HCT116 (cell line): Measurements from ENCODE around the gene SNTG2. TPM values are rescaled to one million over a fixed set of nuclear protein-coding genes. Genes with fewer than 3 reads are reported as not detected.

Experiments used
- ATAC-seq: fragments of 200-7000 bp; cut with Tn5 transposase; 2 replicates; pipeline ENCODE4 v1.9.1; 2020; ENCODE audit warnings: mild to moderate bottlenecking, moderate library complexity
- BruUV-seq: library from RNA; stranded (reverse); fragments of 400-500 nt; replicated peaks from 2 replicates; lab custom pipeline; 2021; lab: Mats Ljungman, UMichigan
- CTCF ChIA-PET: fragments of 300-600 bp; sonication (Branson Sonifier 250); formaldehyde crosslinking; loops from one replicate; lab custom pipeline; 2021; ENCODE audit warnings: antibody characterized with exemption; lab: Charles Lee
- POLR2A ChIA-PET: fragments of 300-600, 350-600 bp; sonication (Branson Sonifier 250); formaldehyde crosslinking; loops from one replicate; lab custom pipeline; 2021; ENCODE audit warnings: antibody characterized with exemption; lab: Charles Lee
- RAD21 ChIA-PET, 2 experiments: fragments of 300-600 bp; sonication (Branson Sonifier 250); formaldehyde crosslinking; loops; one replicate each; lab custom pipeline; 2023; ENCODE audit warnings: low total read pairs in 2 of 2; ENCODE audit not compliant: uncharacterized antibody in 2 of 2, unreplicated experiment in 2 of 2, low non-redundant PET in 1 of 2; lab: Charles Lee
- DNase-seq: peaks from one replicate; pipeline ENCODE4 v3.0.0-alpha.2; 2010; ENCODE audit warnings: low read depth, low spot score
- H2AFZ ChIP-seq: fragments of 200-600 bp; shearing (Covaris generic), sonication (generic); 2 replicates; pipeline ENCODE4 v1.6.1; 2017; ENCODE audit warnings: low read depth, mixed run types, mixed read lengths, antibody characterized with exemption, low read length; ENCODE audit not compliant: poor library complexity, severe bottlenecking
- H3K27ac ChIP-seq: 2 replicates; pipeline ENCODE4 v1.5.1; 2012; ENCODE audit warnings: low read depth, low read length
- H3K27me3 ChIP-seq: fragments of 200-600 bp; sonication (generic); 2 replicates; pipeline ENCODE4 v1.6.1; 2016; ENCODE audit warnings: mixed run types, low read length, mixed read lengths; ENCODE audit not compliant: insufficient read depth
- H3K36me3 ChIP-seq, 2 experiments: fragments of 200-500 bp in 1 of 2; fragments of 200-600 bp in 1 of 2; sonication (Bioruptor generic) in 1 of 2; sonication (generic) in 1 of 2; 2 replicates each; pipeline versions ENCODE4 v1.5.1 to v1.6.1; 2014 to 2016; ENCODE audit warnings: low read length in 2 of 2, inconsistent platforms in 1 of 2, mixed read lengths in 1 of 2, mixed run types in 1 of 2; ENCODE audit not compliant: insufficient read depth in 2 of 2, control insufficient read depth in 1 of 2
- H3K4me1 ChIP-seq, 2 experiments: fragments of 200-600 bp in 1 of 2; sonication (generic) in 1 of 2; 2 replicates each; pipeline versions ENCODE4 v1.5.1 to v1.6.1; 2012 to 2017; ENCODE audit warnings: low read length in 2 of 2, inconsistent platforms in 1 of 2, mild to moderate bottlenecking in 1 of 2, mixed read lengths in 1 of 2, mixed run types in 1 of 2, moderate library complexity in 1 of 2; ENCODE audit not compliant: insufficient read depth in 2 of 2, control insufficient read depth in 1 of 2
- H3K4me2 ChIP-seq: fragments of 200-600 bp; sonication (generic); 2 replicates; pipeline ENCODE4 v1.6.1; 2017; ENCODE audit warnings: mixed run types, low read length, mixed read lengths
- H3K4me3 ChIP-seq, 2 experiments: fragments of 200-600 bp in 1 of 2; sonication (generic) in 1 of 2; replicated peaks in 1 of 2; 2 replicates each; pipeline ENCODE4 v1.5.1; 2011 to 2016; ENCODE audit warnings: low read length in 2 of 2, control low read depth in 1 of 2, low read depth in 1 of 2, mild to moderate bottlenecking in 1 of 2, mixed read lengths in 1 of 2, mixed run types in 1 of 2
- H3K79me2 ChIP-seq: fragments of 200-600 bp; sonication (generic); 2 replicates; pipeline ENCODE4 v1.6.1; 2017; ENCODE audit warnings: mild to moderate bottlenecking, mixed run types, low read length, moderate library complexity, mixed read lengths; ENCODE audit not compliant: insufficient read depth
- H3K9ac ChIP-seq: fragments of 200-600 bp; sonication (generic); 2 replicates; pipeline ENCODE4 v1.6.1; 2016; ENCODE audit warnings: low read length, mixed read lengths
- H3K9me2 ChIP-seq: fragments of 200-600 bp; sonication (generic), shearing (Covaris generic); 2 replicates; pipeline ENCODE4 v1.6.1; 2017; ENCODE audit warnings: mixed run types, mild to moderate bottlenecking, moderate library complexity; ENCODE audit not compliant: insufficient read depth
- H3K9me3 ChIP-seq, 2 experiments: fragments of 200-500 bp in 1 of 2; fragments of 200-600 bp in 1 of 2; sonication (Bioruptor generic) in 1 of 2; sonication (generic) in 1 of 2; 2 replicates each; pipeline ENCODE4 v1.6.1; 2014 to 2017; ENCODE audit warnings: low read length in 2 of 2, mixed read lengths in 2 of 2, inconsistent platforms in 1 of 2, low read depth in 1 of 2, mild to moderate bottlenecking in 1 of 2, mixed run types in 1 of 2, moderate library complexity in 1 of 2; ENCODE audit not compliant: control insufficient read depth in 1 of 2, insufficient read depth in 1 of 2
- H4K20me1 ChIP-seq: fragments of 200-600 bp; sonication (generic), shearing (Covaris generic); 2 replicates; pipeline ENCODE4 v1.6.1; 2017; ENCODE audit warnings: mixed run types, mild to moderate bottlenecking, moderate library complexity; ENCODE audit not compliant: insufficient read depth
- CBX3 ChIP-seq: IDR thresholded peaks from 2 replicates; pipeline ENCODE4 v1.6.1; 2012; ENCODE audit warnings: low read depth
- CEBPB ChIP-seq: IDR thresholded peaks from 2 replicates; pipeline ENCODE4 v1.6.1; 2012; ENCODE audit warnings: low read depth
- ELF1 ChIP-seq: IDR thresholded peaks from 2 replicates; pipeline ENCODE4 v1.6.1; 2012; ENCODE audit warnings: low read depth, borderline replicate concordance
- EZH2 ChIP-seq: fragments of 200-600 bp; sonication (generic); IDR thresholded peaks from 2 replicates; pipeline ENCODE4 v1.6.1; 2017; ENCODE audit warnings: antibody characterized with exemption, mixed run types
- EZH2phosphoT487 ChIP-seq: fragments of 200-600 bp; IDR thresholded peaks from 2 replicates; pipeline ENCODE4 v1.6.1; 2018; ENCODE audit warnings: antibody characterized with exemption, borderline replicate concordance
- JUND ChIP-seq: IDR thresholded peaks from 2 replicates; pipeline ENCODE4 v1.6.1; 2012
- MAX ChIP-seq: IDR thresholded peaks from 2 replicates; pipeline ENCODE4 v1.6.1; 2012
- POLR2A ChIP-seq: IDR thresholded peaks from 2 replicates; pipeline ENCODE4 v1.7.0; 2011; ENCODE audit warnings: borderline replicate concordance; ENCODE audit not compliant: insufficient read depth, insufficient read length; ENCODE audit errors: extremely low read depth
- REST ChIP-seq: IDR thresholded peaks from 2 replicates; pipeline ENCODE4 v1.6.1; 2012; ENCODE audit warnings: low read depth
- SIN3A ChIP-seq: IDR thresholded peaks from 2 replicates; pipeline ENCODE4 v1.6.1; 2012; ENCODE audit warnings: low read depth
- YY1 ChIP-seq: IDR thresholded peaks from 2 replicates; pipeline ENCODE4 v1.6.1; 2011; ENCODE audit warnings: low read length, low read depth, moderate library complexity, mild to moderate bottlenecking; ENCODE audit not compliant: insufficient replicate concordance; ENCODE audit errors: extremely low read depth
- ZBTB33 ChIP-seq: IDR thresholded peaks from 2 replicates; pipeline ENCODE4 v1.6.1; 2011; ENCODE audit warnings: mild to moderate bottlenecking, low read length, moderate library complexity; ENCODE audit not compliant: insufficient replicate concordance; ENCODE audit errors: extremely low read depth
- ZFX ChIP-seq: fragments of 450-650 bp; IDR thresholded peaks from 2 replicates; pipeline ENCODE4 v1.6.1; 2017
- ZNF274 ChIP-seq: fragments of 200-500 bp; sonication (Bioruptor generic); IDR thresholded peaks from 2 replicates; pipeline ENCODE4 v1.6.1; 2014; ENCODE audit warnings: mild to moderate bottlenecking, low read depth, low read length, inconsistent platforms
- intact Hi-C: fragments of 100-400 bp; cut with micrococcal nuclease; formaldehyde crosslinking; loops from 2 replicates; pipeline ENCODE4 v1.10.0; 2022
- total RNA-seq: library from RNA; stranded (reverse); gene quantifications from one replicate; pipeline ENCODE4 v1.2.1, GENCODE V29; 2021; ENCODE audit not compliant: unreplicated experiment
- TF ChIP-seq, protein P1 (sequence below), 3 experiments: fragments of 200-600 bp in 1 of 3; sonication (generic) in 1 of 3; IDR thresholded peaks in 2 of 3; conservative IDR thresholded peaks in 1 of 3; 2 replicates each; pipeline ENCODE4 v1.5.1; 2012 to 2017; ENCODE audit warnings: low read depth in 2 of 3, low read length in 2 of 3, antibody characterized with exemption in 1 of 3, borderline replicate concordance in 1 of 3, control low read depth in 1 of 3, mild to moderate bottlenecking in 1 of 3, mixed read lengths in 1 of 3, mixed run types in 1 of 3, moderate library complexity in 1 of 3; ENCODE audit not compliant: insufficient read depth in 1 of 3

Gene SNTG2
- total RNA-seq, 1 experiment from 2014 or later: not detected

- H3K9me2 ChIP-seq: no peaks in the 10 kb centered on the region
- no peak overlapping the region for H3K4me2 ChIP-seq
- no TSS peak for BruUV-seq
- ATAC-seq (no peak), DNase-seq (no peak)
- no peaks in the 10 kb centered on the region for H3K9me3 ChIP-seq
- H3K79me2 ChIP-seq: no peaks in the 10 kb centered on the region
- intact Hi-C loops: no loop called here
- CTCF ChIA-PET: no interaction called here
- TF ChIP-seq POLR2A (no peak), ELF1 (no peak), MAX (no peak), EZH2 (no peak), ZFX (no peak), ZBTB33 (no peak), EZH2phosphoT487 (no peak), JUND (no peak), SIN3A (no peak), YY1 (no peak), REST (no peak), CEBPB (no peak), CBX3 (no peak), ZNF274 (no peak)
- TF ChIP-seq, protein P1, sequence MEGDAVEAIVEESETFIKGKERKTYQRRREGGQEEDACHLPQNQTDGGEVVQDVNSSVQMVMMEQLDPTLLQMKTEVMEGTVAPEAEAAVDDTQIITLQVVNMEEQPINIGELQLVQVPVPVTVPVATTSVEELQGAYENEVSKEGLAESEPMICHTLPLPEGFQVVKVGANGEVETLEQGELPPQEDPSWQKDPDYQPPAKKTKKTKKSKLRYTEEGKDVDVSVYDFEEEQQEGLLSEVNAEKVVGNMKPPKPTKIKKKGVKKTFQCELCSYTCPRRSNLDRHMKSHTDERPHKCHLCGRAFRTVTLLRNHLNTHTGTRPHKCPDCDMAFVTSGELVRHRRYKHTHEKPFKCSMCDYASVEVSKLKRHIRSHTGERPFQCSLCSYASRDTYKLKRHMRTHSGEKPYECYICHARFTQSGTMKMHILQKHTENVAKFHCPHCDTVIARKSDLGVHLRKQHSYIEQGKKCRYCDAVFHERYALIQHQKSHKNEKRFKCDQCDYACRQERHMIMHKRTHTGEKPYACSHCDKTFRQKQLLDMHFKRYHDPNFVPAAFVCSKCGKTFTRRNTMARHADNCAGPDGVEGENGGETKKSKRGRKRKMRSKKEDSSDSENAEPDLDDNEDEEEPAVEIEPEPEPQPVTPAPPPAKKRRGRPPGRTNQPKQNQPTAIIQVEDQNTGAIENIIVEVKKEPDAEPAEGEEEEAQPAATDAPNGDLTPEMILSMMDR (IDR thresholded peaks at IDR 0.05 in 2 of 3, conservative IDR thresholded peaks at IDR 0.05 in 1 of 3; ENCODE audit: borderline replicate concordance in 1 of 3, insufficient read depth in 1 of 3, low read depth in 2 of 3, low read length in 2 of 3): no peak
- H3K27ac ChIP-seq: no peak overlapping the region
- no peaks in the 10 kb centered on the region for H3K36me3 ChIP-seq
- peaks cover 62% of the 10 kb centered on the region for H3K27me3 ChIP-seq
- H2AFZ ChIP-seq: no peak overlapping the region
- no peak overlapping the region for H3K4me3 ChIP-seq
- no peaks in the 10 kb centered on the region for H3K4me1 ChIP-seq
- no peak overlapping the region for H3K9ac ChIP-seq
- RAD21 ChIA-PET: no interaction called here
- POLR2A ChIA-PET: no interaction called here
- H4K20me1 ChIP-seq: no peaks in the 10 kb centered on the region
Observed at GRCh38 chr2:1375794-1376193, 425.1 kb downstream of the SNTG2 start.
